Smooth muscle cell (in vitro differentiated cells): ENCODE data around the gene NFATC2. TPM values are rescaled to one million over a fixed set of nuclear protein-coding genes. Genes with fewer than 3 reads are reported as not detected.

ENCODE experiments used
- DNase-seq: peaks from one replicate; lab custom pipeline; 2025; ENCODE audit not compliant: unreplicated experiment; lab: John Stamatoyannopoulos, UW
- H2AFZ ChIP-seq: fragments of 200-600 bp; sonication (generic); 2 replicates; pipeline ENCODE4 v1.6.0; 2016; ENCODE audit warnings: antibody characterized with exemption, low read depth, mild to moderate bottlenecking
- H3F3A ChIP-seq: fragments of 200-600 bp; sonication (generic); 2 replicates; pipeline ENCODE4 v1.6.0; 2017; ENCODE audit warnings: antibody characterized with exemption, low read depth
- H3K27ac ChIP-seq: fragments of 200-600 bp; sonication (generic); 2 replicates; pipeline ENCODE4 v1.5.1; 2016; ENCODE audit warnings: low read depth, mild to moderate bottlenecking
- H3K27me3 ChIP-seq: fragments of 200-600 bp; sonication (generic); 2 replicates; pipeline ENCODE4 v1.6.1; 2016; ENCODE audit warnings: low read depth, mild to moderate bottlenecking
- H3K36me3 ChIP-seq: fragments of 200-600 bp; sonication (generic); 2 replicates; pipeline ENCODE4 v1.5.1; 2016; ENCODE audit warnings: low read depth
- H3K4me1 ChIP-seq: fragments of 200-600 bp; sonication (generic); 2 replicates; pipeline ENCODE4 v1.5.1; 2016; ENCODE audit warnings: low read depth
- H3K4me2 ChIP-seq: fragments of 200-600 bp; sonication (generic); 2 replicates; pipeline ENCODE4 v1.6.0; 2016; ENCODE audit warnings: mild to moderate bottlenecking
- H3K4me3 ChIP-seq: fragments of 200-600 bp; sonication (generic); 2 replicates; pipeline ENCODE4 v1.5.1; 2016; ENCODE audit warnings: mild to moderate bottlenecking
- H3K79me2 ChIP-seq: fragments of 200-600 bp; sonication (generic); 2 replicates; pipeline ENCODE4 v1.6.0; 2016; ENCODE audit warnings: low read depth, mild to moderate bottlenecking
- H3K9ac ChIP-seq: fragments of 200-600 bp; sonication (generic); 2 replicates; pipeline ENCODE4 v1.6.0; 2016; ENCODE audit warnings: low read depth
- H3K9me3 ChIP-seq: fragments of 200-600 bp; sonication (generic); replicated peaks from 2 replicates; pipeline ENCODE4 v1.5.1; 2016; ENCODE audit warnings: low read depth
- H4K20me1 ChIP-seq: fragments of 200-600 bp; sonication (generic); 2 replicates; pipeline ENCODE4 v1.6.0; 2016; ENCODE audit warnings: low read depth
- WGBS: methylation state at CpG from one replicate; pipeline ENCODE4 v1.1.7; 2016; ENCODE audit warnings: low lambda C conversion rate; 5-methylcytosine and 5-hydroxymethylcytosine counted together
- polyA plus RNA-seq: library from polyadenylated mRNA; unstranded; fragments of >200 nt; fragmentation: Nextera tagmentation; extraction: Ambion mirVana; gene quantifications from 2 replicates; pipeline ENCODE4 v1.2.1, GENCODE V29; 2016
- total RNA-seq: library from RNA; depleted of rRNA; stranded (reverse); fragments of >200 nt; gene quantifications from 2 replicates; pipeline ENCODE4 v1.2.3, GENCODE V29; 2014
- TF ChIP-seq, protein P1 (sequence below): fragments of 200-600 bp; sonication (generic); IDR thresholded peaks from 2 replicates; pipeline ENCODE4 v1.5.1; 2017; ENCODE audit warnings: borderline replicate concordance, mild to moderate bottlenecking, antibody characterized with exemption; ENCODE audit not compliant: insufficient read depth, poor library complexity, severe bottlenecking

The NFATC2 gene
- total and polyA plus RNA-seq, 2 experiments from 2014 or later: 5.8 to 8.4 TPM

DNA sequence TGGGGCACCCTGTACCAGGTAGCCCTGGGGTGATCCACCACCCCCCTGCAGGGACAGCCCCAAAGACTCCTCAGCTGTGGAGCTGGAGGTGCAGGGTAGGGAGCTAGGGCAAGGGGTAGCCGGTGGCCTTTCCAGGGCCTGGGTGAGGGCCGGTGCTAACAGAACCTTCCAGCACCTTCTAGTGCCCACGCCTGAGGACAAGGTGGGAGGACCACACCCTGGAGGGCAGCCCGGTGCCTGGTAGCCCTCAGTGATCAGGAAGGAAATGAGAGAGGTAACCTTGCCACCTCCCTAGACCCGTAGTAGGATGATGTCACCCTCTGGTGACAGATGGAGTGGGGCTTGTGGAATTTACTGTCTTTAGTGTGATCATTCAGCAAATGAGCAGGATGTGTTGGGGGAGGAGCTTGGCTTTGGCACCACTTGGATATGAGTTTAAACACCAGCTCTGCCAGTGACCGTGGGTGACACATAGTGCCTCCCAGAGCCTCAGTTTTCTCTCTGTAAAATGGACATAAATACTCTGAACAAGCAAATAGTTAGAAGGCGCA lies 187.7 kb downstream of the NFATC2 start:
- WGBS: 62% methylated on average over 7 of the region's 7 CpGs
- DNase-seq: no peak

DNA sequence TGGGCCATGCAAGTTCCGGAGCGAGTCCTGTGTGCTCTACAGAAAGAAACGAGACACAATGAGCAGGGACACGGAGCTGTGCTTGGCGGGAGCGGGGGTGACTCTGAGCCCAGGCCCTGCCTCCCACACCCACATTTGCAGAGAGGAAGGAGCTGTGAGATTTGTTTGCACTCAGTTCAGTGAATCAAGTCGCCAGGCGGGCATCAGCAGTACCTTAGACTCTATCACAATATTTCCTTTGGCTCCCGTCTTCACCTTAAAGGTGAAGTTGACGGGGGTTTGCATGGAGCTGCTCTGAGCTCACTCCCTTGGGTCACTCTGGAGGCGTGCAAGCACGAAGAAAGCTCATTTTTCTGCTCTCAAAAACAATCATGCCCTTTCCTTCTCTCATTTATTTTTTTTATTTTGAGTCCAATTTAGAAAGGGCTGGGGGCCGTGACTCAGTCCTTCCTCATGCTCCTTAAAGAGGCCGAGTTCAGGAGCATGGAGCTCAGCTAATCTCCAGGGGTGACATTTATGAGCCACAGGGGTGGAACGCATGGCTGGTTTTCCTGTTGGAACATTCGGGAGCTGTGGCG lies 188.2 kb downstream of the NFATC2 start:
- H3K4me2 ChIP-seq: peak overlapping the region; percentile 3
- H2AFZ ChIP-seq: no peak overlapping the region
- no peak overlapping the region for H3K4me3 ChIP-seq
- H4K20me1 ChIP-seq: no peaks in the 10 kb centered on the region
- no peak for DNase-seq
- H3K4me1 ChIP-seq: peaks cover 4% of the 10 kb centered on the region
- H3K79me2 ChIP-seq: no peaks in the 10 kb centered on the region
- H3K27ac ChIP-seq: peak overlapping the region; percentile 95
- H3K27me3 ChIP-seq: no peaks in the 10 kb centered on the region
- 53% methylated on average over 17 of the region's 17 CpGs for WGBS
- H3K9ac ChIP-seq: peak overlapping the region; percentile 52
- TF ChIP-seq, protein P1, sequence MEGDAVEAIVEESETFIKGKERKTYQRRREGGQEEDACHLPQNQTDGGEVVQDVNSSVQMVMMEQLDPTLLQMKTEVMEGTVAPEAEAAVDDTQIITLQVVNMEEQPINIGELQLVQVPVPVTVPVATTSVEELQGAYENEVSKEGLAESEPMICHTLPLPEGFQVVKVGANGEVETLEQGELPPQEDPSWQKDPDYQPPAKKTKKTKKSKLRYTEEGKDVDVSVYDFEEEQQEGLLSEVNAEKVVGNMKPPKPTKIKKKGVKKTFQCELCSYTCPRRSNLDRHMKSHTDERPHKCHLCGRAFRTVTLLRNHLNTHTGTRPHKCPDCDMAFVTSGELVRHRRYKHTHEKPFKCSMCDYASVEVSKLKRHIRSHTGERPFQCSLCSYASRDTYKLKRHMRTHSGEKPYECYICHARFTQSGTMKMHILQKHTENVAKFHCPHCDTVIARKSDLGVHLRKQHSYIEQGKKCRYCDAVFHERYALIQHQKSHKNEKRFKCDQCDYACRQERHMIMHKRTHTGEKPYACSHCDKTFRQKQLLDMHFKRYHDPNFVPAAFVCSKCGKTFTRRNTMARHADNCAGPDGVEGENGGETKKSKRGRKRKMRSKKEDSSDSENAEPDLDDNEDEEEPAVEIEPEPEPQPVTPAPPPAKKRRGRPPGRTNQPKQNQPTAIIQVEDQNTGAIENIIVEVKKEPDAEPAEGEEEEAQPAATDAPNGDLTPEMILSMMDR: no peak
- no peaks in the 10 kb centered on the region for H3K9me3 ChIP-seq
- no peaks in the 10 kb centered on the region for H3K36me3 ChIP-seq
- peaks cover 18% of the 10 kb centered on the region for H3F3A ChIP-seq

More for the DNA sequence above, 187.7 kb downstream of the NFATC2 start:
- H3K9ac ChIP-seq: peak overlapping the region; percentile 52
- no peaks in the 10 kb centered on the region for H4K20me1 ChIP-seq
- H3F3A ChIP-seq: peaks cover 18% of the 10 kb centered on the region
- H3K79me2 ChIP-seq: no peaks in the 10 kb centered on the region
- no peak overlapping the region for H2AFZ ChIP-seq
- H3K4me3 ChIP-seq: no peak overlapping the region
- peaks cover 4% of the 10 kb centered on the region for H3K4me1 ChIP-seq
- H3K4me2 ChIP-seq: peak overlapping the region; percentile 3
- no peaks in the 10 kb centered on the region for H3K36me3 ChIP-seq
- TF ChIP-seq, protein P1: no peak
- peak overlapping the region; percentile 95 for H3K27ac ChIP-seq
- no peaks in the 10 kb centered on the region for H3K9me3 ChIP-seq
- H3K27me3 ChIP-seq: no peaks in the 10 kb centered on the region

DNA sequence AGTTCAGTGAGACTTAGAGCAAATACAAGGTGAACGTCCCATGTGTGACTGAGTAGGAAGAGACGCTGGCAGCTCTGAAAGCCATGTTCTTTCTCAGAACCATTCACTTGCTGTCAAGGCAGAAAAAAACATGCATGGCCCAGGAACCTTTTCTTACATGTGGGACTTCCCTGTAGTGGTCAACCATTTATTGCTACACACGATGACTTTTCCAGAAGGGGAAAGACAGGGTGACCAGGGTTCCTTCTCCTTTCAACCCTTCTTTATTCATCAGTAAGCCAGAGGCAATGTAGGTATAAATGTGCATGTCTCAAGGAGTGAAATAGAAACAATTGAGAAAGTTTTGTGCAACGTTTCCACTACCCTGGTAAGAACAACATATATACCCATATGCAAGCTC lies 189.0 kb downstream of the NFATC2 start:
- no peak overlapping the region for H2AFZ ChIP-seq
- peak overlapping the region; percentile 95 for H3K27ac ChIP-seq
- no peaks in the 10 kb centered on the region for H4K20me1 ChIP-seq
- H3K9ac ChIP-seq: peak overlapping the region; percentile 36
- H3K79me2 ChIP-seq: no peaks in the 10 kb centered on the region
- no peaks in the 10 kb centered on the region for H3K27me3 ChIP-seq
- peak overlapping the region; percentile 3 for H3K4me2 ChIP-seq
- H3K9me3 ChIP-seq: no peaks in the 10 kb centered on the region
- no peak overlapping the region for H3K4me3 ChIP-seq
- DNase-seq: no peak
- no peaks in the 10 kb centered on the region for H3K36me3 ChIP-seq
- H3K4me1 ChIP-seq: peaks cover 4% of the 10 kb centered on the region
- peaks cover 18% of the 10 kb centered on the region for H3F3A ChIP-seq
- TF ChIP-seq, protein P1: no peak
- 80% methylated on average over 4 of the region's 4 CpGs for WGBS

DNA sequence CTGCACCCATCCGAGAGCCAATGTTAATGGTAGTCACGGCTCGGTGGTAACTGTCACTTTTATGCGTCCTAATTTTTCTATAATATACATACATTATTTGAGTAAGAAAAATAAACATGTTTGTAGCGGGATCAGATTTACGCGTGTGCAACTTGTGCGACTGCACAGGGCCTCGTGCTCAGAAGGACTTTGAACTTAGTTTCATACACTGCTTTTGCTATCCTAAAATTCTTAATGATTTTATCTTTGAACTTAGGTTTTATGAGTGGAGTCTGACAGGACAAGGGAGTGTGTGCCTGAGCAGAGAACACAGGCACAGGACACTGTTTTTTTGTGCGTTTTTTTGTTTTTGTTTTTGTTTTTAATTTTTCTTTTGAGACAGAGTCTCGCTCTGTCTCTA lies 189.7 kb downstream of the NFATC2 start:
- no peak for DNase-seq
- Histone ChIP-seq H3K9me3 (no peaks in the 10 kb centered on the region), H3K9ac (no peak overlapping the region), H3K4me3 (no peak overlapping the region), H3K27ac (peak overlapping the region; percentile 95), H3K27me3 (no peaks in the 10 kb centered on the region), H3F3A (peaks cover 18% of the 10 kb centered on the region), H2AFZ (no peak overlapping the region), H3K4me1 (peaks cover 4% of the 10 kb centered on the region), H3K79me2 (no peaks in the 10 kb centered on the region), H4K20me1 (no peaks in the 10 kb centered on the region), H3K4me2 (no peak overlapping the region), H3K36me3 (no peaks in the 10 kb centered on the region)
- 92% methylated on average over 11 of the region's 11 CpGs for WGBS
- TF ChIP-seq, protein P1: no peak
